Measurements from ENCODE around the gene AADACL4.

- TF ChIP-seq CTCF (IDR thresholded peaks at IDR 0.05) = no peak
- TF ChIP-seq EP300 (IDR thresholded peaks at IDR 0.05) = no peak
- no peak for TF ChIP-seq POLR2AphosphoS5 (IDR thresholded peaks at IDR 0.05)
- no peak for TF ChIP-seq POLR2A (IDR thresholded peaks at IDR 0.05)
Measured at GRCh38 chr1:12669529-12670068, 25.7 kb downstream of the AADACL4 start.
